ENCODE results near the gene ARHGAP24. TPM values are rescaled to one million over a fixed set of nuclear protein-coding genes. Genes with fewer than 3 reads are reported as not detected.

Gene ARHGAP24
- total and polyA plus RNA-seq, 8 donors: 22.0 to 35.0 (median 25.8) TPM

DNA sequence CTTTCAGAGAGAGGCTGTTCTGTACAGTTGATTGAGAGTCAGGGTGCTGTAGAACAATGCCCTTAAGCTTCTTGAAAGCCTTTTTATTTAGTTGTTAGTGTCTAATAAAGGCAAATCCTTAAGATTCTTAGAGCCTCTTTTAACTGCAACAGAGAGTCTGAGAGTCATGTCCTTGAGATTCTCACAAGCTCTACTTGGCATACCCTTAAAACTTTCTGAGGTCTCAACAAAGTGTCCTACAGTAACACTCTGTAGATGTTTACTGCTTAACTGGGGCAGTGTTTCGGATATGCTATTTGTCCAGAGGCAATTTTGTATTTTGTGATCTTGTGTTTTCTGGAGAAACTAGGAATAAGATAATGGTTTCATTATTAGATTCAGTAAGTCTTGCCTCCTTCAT lies 209.7 kb downstream of the ARHGAP24 start:
- Histone ChIP-seq H3K27ac (no peak overlapping the region), H3K36me3 (no peaks in the 10 kb centered on the region), H3K27me3 (no peaks in the 10 kb centered on the region), H3K4me1 (peaks cover 0 to 22% of the 10 kb centered on the region in 2 donors), H3K4me3 (no peak overlapping the region), H3K9me3 (no peaks in the 10 kb centered on the region)
- TF ChIP-seq CTCF (IDR thresholded peaks at IDR 0.05): no peak
- DNase-seq: no peak
- intact Hi-C loops (cut with DNase I): no loop called here
- ATAC-seq: peak; percentile 44

DNA sequence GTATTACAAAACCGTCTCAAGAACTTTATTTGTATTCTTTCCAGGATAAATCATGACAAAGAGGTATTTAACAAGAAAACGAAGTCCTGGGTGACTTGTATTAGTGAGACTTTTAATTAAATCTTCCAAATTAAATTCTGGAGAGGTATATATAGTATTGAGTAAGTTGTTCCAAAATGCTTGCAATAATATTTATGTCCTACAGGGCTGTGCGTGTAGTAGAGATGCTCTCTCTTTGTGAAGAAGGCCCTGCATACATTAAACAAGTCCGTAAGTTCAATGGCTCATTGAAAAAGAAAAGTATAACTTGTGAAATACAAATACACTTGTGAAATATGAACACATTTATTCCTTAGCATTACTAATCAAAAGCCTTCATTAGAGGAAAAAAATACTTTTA lies 211.4 kb downstream of the ARHGAP24 start:
- Histone ChIP-seq H3K4me3 (no peak overlapping the region), H3K27me3 (no peaks in the 10 kb centered on the region), H3K9me3 (no peaks in the 10 kb centered on the region), H3K4me1 (peaks cover 0 to 6% of the 10 kb centered on the region in 2 donors), H3K36me3 (no peaks in the 10 kb centered on the region), H3K27ac (no peak overlapping the region)
- DNase-seq (no peak), ATAC-seq (no peak)
- TF ChIP-seq CTCF (IDR thresholded peaks at IDR 0.05): no peak
- intact Hi-C loops (cut with DNase I): no loop called here

- Histone ChIP-seq H3K4me3 (no peak overlapping the region), H3K27me3 (no peaks in the 10 kb centered on the region), H3K4me1 (no peaks in the 10 kb centered on the region), H3K9me3 (no peaks in the 10 kb centered on the region), H3K36me3 (no peaks in the 10 kb centered on the region), H3K27ac (no peak overlapping the region)
- ATAC-seq: no peak
- intact Hi-C loops (cut with DNase I): no loop called here
- TF ChIP-seq CTCF (IDR thresholded peaks at IDR 0.05): no peak
- DNase-seq: peak in 1 of 4 donors; percentile 31
Observed at GRCh38 chr4:85688055-85688740, 213.2 kb downstream of the ARHGAP24 start.

- no peak for ATAC-seq
- intact Hi-C loops (cut with DNase I): no loop called here
Observed at GRCh38 chr4:85696661-85697060, 221.7 kb downstream of the ARHGAP24 start.

DNA sequence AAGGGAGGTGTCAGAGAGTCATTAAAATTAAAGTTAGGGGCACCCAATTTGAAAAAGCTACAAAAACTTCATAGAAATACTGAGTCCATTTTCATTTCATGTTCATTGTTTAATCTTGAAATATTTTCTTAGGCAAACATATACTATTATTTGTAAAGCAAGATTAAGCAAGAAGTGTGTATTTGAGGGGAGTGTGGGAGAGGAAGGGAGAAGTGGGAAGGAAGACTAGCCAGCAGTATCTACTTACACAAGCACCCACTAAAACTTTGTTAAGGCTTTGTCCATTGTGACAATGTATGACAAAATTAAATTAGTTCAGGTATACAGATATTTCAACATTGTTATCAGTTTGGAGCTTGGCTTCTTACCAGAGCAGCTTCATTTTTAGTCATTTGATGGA lies 222.9 kb downstream of the ARHGAP24 start:
- H3K4me1 ChIP-seq: peaks cover 0 to 27% of the 10 kb centered on the region in 2 donors
- peak overlapping the region in 1 of 2 donors; percentile 62 for H3K27ac ChIP-seq
- no peaks in the 10 kb centered on the region for H3K27me3 ChIP-seq
- ATAC-seq (no peak), DNase-seq (no peak)
- no peak overlapping the region for H3K4me3 ChIP-seq
- no peaks in the 10 kb centered on the region for H3K9me3 ChIP-seq
- no peaks in the 10 kb centered on the region for H3K36me3 ChIP-seq
- no peak for TF ChIP-seq CTCF (IDR thresholded peaks at IDR 0.05)
- intact Hi-C loops (cut with DNase I): no loop called here

More at GRCh38 chr4:85696661-85697060, 221.7 kb downstream of the ARHGAP24 start:
- DNase-seq: no peak
- H3K36me3 ChIP-seq: no peaks in the 10 kb centered on the region
- TF ChIP-seq CTCF (IDR thresholded peaks at IDR 0.05): no peak
- no peaks in the 10 kb centered on the region for H3K27me3 ChIP-seq
- no peak overlapping the region for H3K27ac ChIP-seq
- H3K9me3 ChIP-seq: no peaks in the 10 kb centered on the region
- peaks cover 0 to 21% of the 10 kb centered on the region in 2 donors for H3K4me1 ChIP-seq
- no peak overlapping the region for H3K4me3 ChIP-seq
